AG04449 (cell line): ENCODE results near the gene CASQ2.
"Not testable (repeated sequence)": the region's sequence is repeated elsewhere in the genome, so short reads cannot be mapped to it uniquely, and the experiment has no call there.

ENCODE experiments used
- CTCF ChIA-PET: fragments of 350-600 bp; formaldehyde crosslinking; extraction: SDS; loops from one replicate; lab custom pipeline; 2021; ENCODE audit warnings: antibody characterized with exemption; lab: Yijun Ruan, JAX
- POLR2A ChIA-PET: fragments of 400-600, 350-600 bp; formaldehyde crosslinking; extraction: SDS; loops from one replicate; lab custom pipeline; 2020; ENCODE audit warnings: antibody characterized with exemption, inconsistent platforms; lab: Yijun Ruan, JAX
- DNase-seq: peaks from one replicate; pipeline ENCODE4 v3.0.0-alpha.2; 2010; ENCODE audit warnings: low read depth, low spot score
- H3K4me3 ChIP-seq: 2 replicates; pipeline ENCODE4 v1.5.1; 2011; ENCODE audit warnings: low read depth, mild to moderate bottlenecking, control low read depth, low read length
- TF ChIP-seq, protein P1 (sequence below): IDR thresholded peaks from one replicate; pipeline ENCODE4 v1.5.1; 2011; ENCODE audit warnings: mild to moderate bottlenecking, moderate library complexity, low read length, control low read depth, inconsistent platforms; ENCODE audit not compliant: insufficient read depth; ENCODE audit errors: missing control alignments

Gene CASQ2

DNA sequence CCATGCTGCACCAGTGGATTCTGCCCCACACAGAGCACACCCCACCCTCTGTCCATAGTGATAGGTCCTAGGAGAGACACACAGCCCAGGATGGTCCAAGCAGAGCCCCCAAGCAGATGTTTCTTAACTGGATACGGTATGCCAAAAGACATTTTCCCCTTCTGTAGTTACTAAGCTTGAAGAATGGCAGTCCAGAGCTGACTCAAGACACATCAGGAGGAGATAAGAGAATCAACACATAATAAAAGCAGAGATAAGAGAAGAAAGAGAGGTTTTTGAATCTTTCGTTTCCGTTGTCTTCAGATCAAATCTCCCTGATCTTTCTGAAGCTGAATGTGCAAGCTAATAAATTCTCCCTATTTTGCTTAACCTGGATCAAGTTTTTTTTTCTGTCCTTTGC is 21.8 kb upstream of the CASQ2 start:
- no peak overlapping the region for H3K4me3 ChIP-seq
- ChIA-PET POLR2A (no interaction called here), CTCF (no interaction called here)
- DNase-seq, result no peak
- TF ChIP-seq, protein P1, sequence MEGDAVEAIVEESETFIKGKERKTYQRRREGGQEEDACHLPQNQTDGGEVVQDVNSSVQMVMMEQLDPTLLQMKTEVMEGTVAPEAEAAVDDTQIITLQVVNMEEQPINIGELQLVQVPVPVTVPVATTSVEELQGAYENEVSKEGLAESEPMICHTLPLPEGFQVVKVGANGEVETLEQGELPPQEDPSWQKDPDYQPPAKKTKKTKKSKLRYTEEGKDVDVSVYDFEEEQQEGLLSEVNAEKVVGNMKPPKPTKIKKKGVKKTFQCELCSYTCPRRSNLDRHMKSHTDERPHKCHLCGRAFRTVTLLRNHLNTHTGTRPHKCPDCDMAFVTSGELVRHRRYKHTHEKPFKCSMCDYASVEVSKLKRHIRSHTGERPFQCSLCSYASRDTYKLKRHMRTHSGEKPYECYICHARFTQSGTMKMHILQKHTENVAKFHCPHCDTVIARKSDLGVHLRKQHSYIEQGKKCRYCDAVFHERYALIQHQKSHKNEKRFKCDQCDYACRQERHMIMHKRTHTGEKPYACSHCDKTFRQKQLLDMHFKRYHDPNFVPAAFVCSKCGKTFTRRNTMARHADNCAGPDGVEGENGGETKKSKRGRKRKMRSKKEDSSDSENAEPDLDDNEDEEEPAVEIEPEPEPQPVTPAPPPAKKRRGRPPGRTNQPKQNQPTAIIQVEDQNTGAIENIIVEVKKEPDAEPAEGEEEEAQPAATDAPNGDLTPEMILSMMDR, result no peak

DNA sequence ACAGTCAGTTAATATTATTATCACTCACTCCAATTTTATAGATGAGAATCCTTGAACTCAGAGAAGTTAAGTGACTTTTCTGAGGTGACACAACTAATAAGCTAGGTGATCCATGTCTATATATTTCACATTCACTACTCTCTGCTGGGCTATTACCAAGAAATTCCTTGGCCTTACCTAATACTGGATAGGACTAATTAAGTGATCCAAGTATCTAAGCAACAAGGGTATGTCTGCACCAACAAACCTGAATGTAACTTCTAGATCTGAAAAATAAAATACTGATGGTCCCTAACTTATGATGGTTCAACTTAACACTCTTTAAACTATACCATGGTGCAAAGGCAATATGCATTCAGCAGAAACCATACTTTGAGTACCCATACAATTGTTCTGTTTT is 14.8 kb upstream of the CASQ2 start:
- CTCF ChIA-PET, result interaction anchor here (0.7 to 2.9 kb wide), 6 partner anchors 11 to 731 kb away, joined by 3 to 35 read pairs (median 3); no protein-coding TSS in a partner anchor
- POLR2A ChIA-PET, result no interaction called here
- no peak overlapping the region for H3K4me3 ChIP-seq
- no peak for DNase-seq
- TF ChIP-seq, protein P1, result no peak

DNA sequence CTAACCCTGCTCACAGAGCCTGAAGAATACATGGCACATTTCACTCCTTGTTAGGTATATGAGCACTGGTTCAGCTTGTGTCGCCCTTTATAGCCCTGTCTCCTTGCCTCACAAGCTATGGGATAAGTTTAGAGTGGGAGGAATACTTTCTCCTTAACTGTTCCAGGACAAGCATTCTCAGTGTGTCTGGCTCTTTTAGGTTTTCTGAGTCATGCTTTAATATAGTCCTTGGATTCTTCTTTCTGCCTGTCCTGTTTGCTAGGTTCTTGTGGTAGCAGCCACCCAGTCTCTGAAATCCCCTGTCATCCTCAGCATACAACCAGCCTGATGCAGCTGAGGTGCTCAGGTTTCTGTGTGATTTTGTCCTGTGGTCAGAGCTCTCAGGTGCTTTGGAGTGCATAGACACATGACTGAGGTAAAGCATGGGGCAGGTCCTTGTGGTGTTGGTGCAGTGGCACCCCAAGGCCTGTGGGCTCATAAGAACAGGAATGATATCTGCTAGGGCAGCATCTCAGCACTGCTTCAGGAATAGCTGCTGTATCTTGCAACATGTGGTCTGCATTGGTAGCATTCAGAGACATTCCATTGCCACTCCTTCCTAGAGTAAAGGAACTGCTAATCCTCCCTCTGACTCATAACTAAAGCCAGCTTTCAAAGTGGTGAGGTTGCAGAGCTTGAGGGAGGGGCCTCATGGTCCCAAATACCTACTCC is 14.2 kb upstream of the CASQ2 start:
- peak; percentile 50 for DNase-seq
- ChIA-PET CTCF (interaction anchor here (0.7 to 2.9 kb wide), 12 partner anchors 11 to 730 kb away, joined by 3 to 35 read pairs (median 4); partner anchors contain the start of gene CASQ2), POLR2A (no interaction called here)
- TF ChIP-seq, protein P1, result no peak
- H3K4me3 ChIP-seq, result no peak overlapping the region

DNA sequence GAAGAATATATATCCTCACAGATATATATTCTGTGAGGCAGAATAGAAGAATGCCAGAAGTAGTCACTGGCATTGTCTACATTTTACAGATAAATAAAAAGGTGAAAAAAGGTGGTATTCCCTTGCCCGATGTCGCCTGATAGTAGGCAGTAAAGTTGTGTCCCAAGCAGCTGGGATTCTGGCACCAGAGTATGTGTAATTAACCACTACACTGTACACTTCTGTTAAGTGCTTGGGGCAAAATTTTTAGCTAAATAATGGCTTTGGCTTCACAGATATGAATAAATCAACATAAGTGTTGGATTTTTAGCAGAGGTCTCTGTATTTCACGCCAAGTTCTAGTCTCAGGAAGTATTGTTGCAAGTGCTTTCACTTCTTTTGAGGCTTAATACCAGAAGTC is 13.3 kb upstream of the CASQ2 start:
- TF ChIP-seq, protein P1, result no peak
- no peak overlapping the region for H3K4me3 ChIP-seq
- no peak for DNase-seq
- POLR2A ChIA-PET, result no interaction called here
- CTCF ChIA-PET, result interaction anchor here (0.7 to 2.9 kb wide), 8 partner anchors 10 to 716 kb away, joined by 3 to 35 read pairs (median 6); partner anchors contain the start of gene CASQ2

DNA sequence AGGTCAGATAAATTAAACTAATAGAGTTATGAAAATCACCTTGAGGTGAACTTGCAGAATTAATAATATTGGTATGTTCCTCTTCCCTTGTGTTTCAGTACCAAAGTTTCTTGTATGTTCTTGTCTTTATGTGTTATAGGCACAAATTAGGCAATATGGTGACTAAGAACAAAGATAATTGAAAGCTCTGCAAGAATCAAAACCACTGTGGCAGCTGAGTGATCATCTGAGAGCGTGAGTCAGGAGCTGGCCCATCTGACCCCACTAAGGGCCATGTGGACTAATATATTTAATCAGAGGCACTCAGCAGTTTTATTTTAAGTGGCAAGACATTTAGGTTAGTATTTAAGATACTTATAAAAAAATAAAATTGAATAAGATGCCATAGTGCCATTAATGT is 12.8 kb upstream of the CASQ2 start:
- TF ChIP-seq, protein P1, result no peak
- POLR2A ChIA-PET, result no interaction called here
- no peak overlapping the region for H3K4me3 ChIP-seq
- no peak for DNase-seq
- CTCF ChIA-PET, result interaction anchor here (1.3 to 2.9 kb wide), 5 partner anchors 9 to 200 kb away, joined by 3 to 35 read pairs (median 5); partner anchors contain the start of gene CASQ2

DNA sequence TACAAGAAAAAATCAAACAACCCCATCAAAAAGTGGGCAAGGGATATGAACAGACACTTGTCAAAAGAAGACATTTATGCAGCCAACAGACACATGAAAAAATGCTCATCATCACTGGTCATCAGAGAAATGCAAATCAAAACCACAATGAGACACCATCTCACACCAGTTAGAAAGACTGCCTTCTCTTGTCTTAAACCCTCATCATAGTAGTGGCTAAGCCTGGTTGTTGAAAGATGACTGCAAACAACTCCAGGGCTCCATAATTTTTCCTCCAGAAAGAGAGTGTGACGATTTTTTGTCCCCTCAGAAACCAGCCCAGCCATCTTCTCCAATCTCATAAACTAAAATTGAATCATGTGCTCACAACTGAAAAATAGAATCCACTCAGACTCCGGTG is 12.1 kb upstream of the CASQ2 start:
- CTCF ChIA-PET, DNase-seq, H3K4me3 ChIP-seq, POLR2A ChIA-PET: not testable (repeated sequence)

DNA sequence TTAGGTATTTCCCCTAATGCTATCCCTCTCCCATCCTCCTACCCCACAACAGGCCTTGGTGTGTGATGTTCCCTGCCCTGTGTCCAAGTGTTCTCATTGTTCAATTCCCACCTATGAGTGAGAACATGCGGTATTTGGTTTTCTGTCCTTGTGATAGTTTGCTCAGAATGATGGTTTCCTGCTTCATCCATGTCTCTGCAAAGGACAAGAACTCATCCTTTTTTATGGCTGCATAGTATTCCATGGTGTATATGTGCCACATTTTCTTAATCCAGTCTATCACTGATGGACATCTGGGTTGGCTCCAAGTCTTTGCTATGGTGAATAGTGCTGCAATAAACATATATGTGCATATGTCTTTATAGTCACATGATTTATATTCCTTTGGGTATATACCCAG is 10.6 kb upstream of the CASQ2 start:
- POLR2A ChIA-PET, result not testable (repeated sequence)
- CTCF ChIA-PET, result interaction anchor here (1.1 kb wide), 1 partner anchor 9 kb away, joined by 4 read pairs; no protein-coding TSS in a partner anchor

More for the DNA sequence above, 10.6 kb upstream of the CASQ2 start:
- H3K4me3 ChIP-seq, DNase-seq: not testable (repeated sequence)
